NCI-H748 (cell line): ENCODE data around the gene TCEAL8.
"Not testable (repeated sequence)": the region's sequence is repeated elsewhere in the genome, so short reads cannot be mapped to it uniquely, and the experiment has no call there.

Experiments used
- DNase-seq: peaks from one replicate; lab custom pipeline; 2025; ENCODE audit not compliant: unreplicated experiment; lab: John Stamatoyannopoulos, UW

The TCEAL8 gene, protein sequence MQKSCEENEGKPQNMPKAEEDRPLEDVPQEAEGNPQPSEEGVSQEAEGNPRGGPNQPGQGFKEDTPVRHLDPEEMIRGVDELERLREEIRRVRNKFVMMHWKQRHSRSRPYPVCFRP

DNA sequence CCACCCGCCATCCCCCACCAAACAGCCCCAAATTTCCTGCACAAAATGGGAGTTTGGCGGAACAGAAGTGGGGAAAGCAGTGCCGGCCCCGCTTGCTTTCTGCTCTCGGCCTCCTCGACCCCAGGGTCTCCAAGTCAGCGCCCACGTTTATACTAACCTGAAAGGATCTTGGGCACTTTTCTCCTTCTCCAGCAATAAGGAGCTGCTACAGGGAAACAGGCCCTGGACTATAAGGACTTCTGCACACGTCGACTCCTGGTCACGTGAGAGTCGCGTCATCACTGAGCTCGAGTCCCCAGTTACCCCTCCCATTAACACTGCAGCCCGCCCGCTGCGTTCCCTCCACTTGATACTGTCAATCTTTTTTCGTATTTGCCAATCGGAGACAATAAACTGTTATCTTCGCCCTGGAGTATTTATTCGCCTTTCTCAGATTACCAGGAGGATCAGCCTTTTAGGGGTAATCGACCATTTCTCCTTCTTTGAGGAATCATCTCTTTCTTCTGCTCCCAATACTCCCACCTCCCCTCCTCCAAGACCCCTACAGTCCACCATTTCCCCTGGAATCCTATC, at the start of gene TCEAL8:
Gene TCEAL8, minus strand, starts transcription at position 235 of the 573 bp plus-strand sequence. CDS start 1,176 bp downstream, outside the sequence.
- peak; percentile 90 for DNase-seq

DNA sequence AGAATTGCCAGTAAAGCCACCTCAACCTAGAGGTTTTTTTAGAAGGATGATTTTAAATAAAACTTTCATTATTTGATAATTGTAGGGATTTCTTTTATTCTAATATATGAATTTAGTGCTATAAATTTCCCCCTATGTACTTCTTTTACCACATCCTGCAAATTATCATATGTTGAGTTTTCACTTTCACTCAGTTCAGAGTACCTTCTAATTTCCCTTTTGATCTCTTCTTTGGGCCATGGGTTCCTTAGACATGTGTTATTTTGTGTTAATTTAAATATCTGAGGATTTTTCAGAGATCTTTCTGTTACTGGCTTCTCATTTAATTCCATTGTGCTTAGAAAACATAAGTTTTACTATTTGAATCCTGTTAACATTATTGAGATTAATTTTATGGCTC, 49.8 kb upstream of the TCEAL8 start:
- DNase-seq = no peak

DNA sequence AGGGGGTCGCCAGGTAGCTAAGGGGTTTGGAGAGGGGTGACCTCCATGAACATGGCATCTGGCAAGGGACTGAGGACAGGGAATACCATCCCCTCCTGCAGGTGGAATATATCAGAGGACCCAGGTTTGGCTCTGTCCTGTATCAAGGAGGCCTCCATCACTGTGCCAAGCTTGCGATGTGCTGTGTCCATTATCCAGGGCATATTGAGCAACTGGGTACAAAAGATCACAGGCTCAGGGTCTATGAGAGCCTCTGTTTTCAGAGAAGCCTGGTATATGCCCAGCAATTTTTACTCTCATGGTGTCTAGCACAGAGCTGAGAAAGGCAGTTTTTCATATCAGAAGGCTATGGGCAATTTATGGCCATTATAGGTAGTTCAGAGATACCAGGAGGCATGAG, 38.2 kb upstream of the TCEAL8 start:
- no peak for DNase-seq

DNA sequence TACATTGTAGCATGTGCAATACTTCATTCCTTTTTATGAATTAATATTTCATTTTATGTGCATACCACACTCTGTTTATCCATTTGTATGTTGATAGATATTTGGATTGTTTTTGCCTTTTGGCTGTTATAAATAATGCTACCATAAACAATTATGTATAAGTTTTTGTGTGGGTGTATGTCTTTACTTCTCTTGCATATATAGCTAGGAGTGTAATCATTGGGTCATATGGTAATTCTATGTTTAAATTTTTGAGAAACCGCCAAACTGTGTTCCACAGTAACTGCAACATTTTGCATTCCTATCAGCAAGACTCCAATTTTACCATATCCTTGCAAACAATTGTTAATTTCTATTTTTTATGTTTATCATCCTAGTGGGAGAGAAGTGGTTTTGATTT, 24.7 kb upstream of the TCEAL8 start:
- DNase-seq = no peak

DNA sequence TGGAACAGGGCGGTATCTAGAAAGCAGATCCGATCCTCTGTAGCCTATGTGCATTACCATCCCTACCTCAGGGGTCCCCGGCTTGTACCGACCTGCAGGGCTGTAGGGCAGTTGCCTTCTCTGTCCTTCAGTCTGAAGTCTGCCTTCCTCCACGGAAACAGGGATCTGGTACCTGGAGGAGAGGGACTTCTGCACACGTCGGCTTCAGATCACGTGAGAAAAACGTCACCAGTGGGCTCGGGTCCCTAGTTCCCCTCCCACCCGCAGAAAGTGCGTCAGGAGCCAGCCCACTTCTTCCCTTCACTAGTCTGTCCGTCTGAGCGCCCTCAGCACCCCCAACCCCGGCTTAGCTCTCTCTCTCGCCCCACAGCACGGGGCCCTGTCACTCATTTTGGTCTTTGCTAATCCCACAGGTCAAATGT, 21.6 kb upstream of the TCEAL8 start, which contains the start of gene TCEAL5:
Gene TCEAL5, minus strand, starts transcription at position 170 of the 422 bp plus-strand sequence. CDS start 2,187 bp downstream, outside the sequence.
- no peak for DNase-seq

DNA sequence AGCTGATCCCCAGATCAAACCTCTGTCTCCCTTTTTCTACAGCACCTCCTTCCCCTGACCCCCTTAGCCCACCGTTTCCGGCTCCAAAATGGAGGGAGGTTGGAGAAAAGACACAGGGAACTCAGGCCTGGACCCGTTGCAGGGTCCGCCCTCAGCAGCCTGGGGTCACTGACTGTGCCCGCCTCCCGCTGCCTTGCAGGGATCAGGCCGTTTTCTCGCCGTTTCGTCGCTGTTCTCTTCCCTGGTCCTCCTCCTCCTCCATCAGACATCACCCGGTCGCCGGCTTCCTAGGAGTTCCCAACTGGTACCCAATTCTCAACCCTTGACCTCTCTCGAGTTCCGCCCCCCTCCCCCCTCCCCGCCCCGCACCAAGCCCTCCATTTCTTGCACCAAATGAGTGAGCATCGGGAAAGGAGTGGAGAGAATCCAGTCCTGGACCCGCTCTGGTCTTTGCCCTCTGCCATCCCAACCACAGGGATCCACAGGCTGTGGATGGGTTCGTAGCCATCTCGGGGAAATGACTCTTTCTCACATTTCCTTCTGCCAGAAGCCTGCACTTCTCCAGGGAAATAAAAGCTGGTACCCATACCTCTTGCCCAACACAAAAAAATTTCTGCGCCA, 21.1 kb upstream of the TCEAL8 start:
- no peak for DNase-seq

DNA sequence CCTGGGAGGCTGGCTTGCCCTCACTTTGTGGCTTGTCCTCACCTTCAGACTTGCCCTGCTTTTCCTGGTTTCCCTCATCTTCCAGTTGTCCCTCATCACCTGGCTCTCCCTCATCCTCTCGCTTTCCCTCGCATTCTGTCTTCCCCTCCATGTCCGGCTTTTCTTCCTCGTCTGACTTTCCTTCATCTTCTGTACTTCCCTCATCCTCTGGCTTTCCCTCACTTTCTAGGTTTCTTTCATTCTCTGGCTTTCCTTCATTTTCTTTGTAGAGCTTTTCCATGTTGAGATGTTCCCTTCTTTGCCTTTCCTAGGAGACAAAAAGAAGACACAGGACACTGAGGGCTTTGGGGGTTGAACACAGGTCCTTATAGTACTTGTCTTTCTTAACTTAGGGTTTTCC, 19.3 kb upstream of the TCEAL8 start:
- DNase-seq = no peak

DNA sequence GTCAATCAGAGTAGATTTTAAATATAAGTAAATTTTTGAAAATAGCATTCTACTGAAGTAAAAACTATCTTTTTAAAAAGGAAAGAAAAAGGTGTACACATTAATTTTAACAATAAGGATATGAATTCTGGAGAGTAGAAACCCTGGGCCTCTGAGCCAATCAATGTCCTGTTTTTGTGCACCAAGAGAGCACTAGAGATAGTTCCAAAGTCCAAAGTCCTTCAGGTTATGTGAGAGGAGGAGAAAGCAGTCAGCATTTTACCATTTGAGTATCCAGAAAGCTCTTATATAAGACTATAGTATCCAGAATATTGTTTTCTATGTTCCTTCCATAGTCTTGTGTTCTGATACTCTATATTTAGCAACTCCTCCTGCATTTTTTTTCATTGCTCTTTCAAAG, 3.3 kb upstream of the TCEAL8 start:
- no peak for DNase-seq

DNA sequence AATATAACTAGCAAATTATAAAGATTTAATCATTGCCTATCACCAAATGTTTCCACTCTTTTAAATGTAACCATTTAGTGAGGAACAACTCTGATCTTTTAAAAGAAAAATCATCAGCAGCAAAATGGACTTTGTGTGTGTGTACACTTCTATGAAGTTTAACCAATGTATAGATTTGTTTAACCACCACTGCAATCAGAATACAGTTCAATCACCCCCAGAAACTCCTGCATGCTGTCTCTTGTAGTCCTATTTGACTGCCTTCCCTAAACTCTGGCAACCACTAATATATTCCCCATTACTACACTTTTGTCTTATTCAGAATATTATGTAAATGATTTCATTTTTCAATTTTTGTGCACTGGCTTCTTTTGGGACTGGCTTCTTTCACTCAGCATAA, 1.7 kb upstream of the TCEAL8 start:
- no peak for DNase-seq

DNA sequence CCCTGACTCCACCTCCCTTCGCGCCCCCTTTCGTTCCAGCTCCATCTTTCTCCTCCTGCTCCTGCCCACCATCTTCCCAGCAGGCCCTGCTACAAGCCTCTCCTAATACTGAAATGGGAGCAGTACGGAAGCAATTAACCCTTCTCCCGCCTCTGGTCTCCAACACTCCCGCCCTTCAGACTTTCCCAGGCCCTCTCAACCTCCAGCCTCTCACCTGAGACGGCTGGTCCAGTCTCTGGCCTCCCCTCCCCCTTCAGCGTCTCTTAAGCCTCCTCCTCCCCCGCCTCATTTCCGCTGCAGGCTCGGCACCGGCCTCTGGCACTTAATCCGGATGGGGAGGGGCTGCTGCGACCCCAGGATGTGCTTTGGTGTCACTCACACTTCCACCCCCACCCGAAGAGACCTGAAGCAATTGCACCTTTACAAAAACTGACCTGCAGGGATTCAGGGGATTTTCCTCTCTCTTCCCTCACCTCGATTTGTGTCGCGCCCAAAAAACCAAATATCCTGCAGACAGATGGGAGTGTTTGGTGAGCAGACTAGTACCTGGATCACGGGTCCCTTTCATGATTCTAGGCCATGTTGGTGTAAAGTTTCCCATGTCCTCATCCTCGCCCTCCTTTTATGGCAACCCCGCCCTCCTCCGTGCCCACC, 657 bp downstream of the TCEAL8 start:
- DNase-seq = peak; percentile 92

DNA sequence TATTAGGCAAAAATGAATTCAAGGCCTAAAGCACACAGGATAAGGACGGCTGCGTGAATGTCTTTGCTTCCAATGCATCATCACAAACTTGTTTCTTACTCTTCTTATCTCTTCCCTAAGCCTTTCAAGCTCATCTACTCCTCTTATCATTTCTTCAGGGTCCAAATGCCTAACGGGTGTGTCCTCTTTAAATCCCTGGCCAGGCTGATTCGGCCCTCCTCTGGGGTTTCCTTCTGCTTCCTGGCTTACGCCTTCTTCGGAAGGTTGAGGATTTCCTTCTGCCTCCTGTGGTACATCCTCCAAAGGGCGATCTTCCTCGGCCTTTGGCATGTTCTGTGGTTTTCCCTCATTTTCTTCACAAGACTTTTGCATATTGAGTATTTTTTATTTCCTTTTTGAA, 1.3 kb downstream of the TCEAL8 start:
- no peak for DNase-seq

DNA sequence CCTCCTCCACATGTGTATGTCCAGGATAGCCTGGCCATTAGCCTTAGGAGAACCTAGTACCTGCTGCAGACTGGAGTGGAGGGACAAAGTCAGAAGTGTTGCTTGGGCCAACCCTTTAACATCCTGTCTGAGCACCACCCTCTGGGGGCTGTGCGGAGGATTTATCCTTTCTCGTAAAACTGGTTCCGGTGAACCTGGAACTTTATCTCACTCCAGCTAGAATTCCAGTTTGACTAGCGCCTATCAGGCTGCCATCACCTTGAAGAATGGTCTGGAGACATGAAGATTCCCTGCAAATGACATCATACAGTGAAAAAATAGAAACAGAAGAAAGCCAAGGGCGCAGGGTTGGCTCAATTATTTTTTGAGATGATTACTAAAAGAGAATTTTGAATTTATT, 4.0 kb downstream of the TCEAL8 start:
- DNase-seq = no peak

DNA sequence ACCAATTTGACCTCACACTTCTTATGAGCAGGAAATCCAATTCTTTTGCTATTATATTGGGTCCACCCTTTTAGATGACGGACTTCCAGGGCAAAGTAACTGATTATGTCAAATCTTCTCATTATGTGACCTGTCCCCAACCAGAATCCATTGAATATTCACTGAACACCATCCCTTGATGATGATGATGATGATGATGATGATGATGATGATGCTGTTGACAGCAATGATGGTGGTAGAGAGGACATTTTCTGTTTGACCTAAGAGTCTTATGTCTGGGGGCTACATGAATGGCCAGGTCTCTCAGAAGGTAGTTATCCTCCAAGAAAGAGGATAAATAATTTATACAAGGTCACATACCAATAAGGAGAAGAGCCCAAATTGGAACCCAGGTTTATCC, 5.2 kb downstream of the TCEAL8 start:
- DNase-seq = no peak

DNA sequence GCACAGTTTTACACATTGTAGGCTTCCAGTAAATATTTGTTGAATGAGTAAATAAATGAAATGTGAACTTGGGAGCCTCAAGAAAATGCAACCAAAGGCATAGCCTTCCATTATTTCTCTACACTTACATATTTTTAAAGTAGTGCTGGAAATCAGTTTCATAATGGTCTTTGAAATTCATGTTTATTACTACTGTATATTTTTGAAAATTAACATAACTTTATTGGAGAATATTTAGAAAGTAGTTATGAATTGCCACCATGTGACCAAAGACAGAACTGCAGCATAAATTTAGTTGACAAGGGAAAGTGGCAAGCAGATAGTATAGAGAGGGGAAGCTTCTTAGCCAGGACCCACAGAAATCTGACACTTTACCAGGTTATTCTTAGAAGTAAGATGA, 6.4 kb downstream of the TCEAL8 start:
- peak; percentile 10 for DNase-seq

DNA sequence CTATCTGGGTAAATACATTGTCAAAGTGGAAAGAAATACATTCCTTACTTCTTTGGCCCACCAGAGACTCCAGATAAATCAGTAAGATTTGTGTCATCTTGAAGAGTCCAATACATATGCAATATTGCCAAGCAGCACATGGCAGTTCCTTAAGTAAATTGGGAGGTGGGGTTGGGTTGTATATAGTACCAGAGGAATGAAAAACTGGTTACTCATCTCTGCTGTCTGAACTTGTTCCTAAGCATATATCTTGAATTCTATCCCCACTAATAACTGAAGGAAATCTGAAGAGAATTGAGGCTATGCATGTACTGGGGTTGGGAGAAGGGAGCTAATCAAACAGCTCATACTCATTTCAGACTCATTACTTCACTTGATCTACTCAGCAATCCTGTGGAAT, 14.8 kb downstream of the TCEAL8 start:
- no peak for DNase-seq

DNA sequence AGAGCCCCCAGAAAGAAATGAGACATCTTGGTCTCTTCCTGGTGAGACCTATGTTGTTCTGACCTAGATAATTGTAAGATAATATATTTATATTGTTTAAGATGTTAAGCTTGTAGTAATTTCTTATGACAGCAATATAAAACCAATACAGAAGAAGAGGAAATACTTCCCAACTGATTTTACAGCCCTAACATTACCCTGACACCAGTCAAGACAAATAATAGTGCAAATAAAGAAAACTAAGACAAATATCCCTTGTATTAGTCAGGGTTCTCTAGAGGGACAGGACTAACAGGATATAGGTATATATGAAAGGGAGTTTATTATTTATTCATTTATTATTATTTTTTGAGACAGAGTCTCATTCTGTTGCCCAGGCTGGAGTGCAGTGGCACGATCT, 18.7 kb downstream of the TCEAL8 start:
- no peak for DNase-seq

DNA sequence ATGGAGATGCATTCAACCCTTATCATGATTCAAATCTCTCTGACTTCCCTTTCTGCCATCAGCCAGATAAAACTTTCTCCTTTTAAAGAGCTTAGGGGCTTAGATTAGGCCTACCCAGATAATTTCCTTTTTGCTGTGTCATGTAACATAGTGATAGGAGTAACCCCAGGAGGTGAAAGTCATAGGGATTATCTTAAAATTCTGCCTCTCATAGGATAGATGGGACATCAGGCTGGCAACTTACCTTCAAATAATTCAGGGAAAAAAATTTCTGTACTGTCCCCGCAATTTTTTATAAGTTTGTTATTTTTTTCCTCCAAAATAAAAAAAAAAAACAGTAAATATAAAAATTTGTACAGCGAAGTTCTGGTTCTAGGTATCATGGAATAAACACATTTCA, 19.3 kb downstream of the TCEAL8 start:
- DNase-seq = not testable (repeated sequence)

DNA sequence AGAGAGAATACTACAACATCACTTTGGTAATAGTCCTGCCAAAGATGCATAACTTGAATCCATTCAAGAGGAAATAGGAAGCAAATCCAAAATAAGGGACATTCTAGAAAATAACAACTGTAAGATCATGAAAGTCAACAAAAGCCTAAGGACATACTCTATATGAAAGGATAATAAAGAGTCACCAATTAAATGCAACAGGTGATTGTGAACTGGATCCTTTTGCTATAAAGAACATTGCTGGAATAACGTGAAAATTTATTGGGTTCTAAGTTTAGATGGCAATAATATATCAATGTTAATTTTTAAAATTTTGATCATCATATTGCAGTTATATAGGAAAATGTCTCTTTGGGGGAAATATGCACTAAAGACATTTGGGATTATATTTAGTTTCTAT, 20.1 kb downstream of the TCEAL8 start:
- DNase-seq = no peak

DNA sequence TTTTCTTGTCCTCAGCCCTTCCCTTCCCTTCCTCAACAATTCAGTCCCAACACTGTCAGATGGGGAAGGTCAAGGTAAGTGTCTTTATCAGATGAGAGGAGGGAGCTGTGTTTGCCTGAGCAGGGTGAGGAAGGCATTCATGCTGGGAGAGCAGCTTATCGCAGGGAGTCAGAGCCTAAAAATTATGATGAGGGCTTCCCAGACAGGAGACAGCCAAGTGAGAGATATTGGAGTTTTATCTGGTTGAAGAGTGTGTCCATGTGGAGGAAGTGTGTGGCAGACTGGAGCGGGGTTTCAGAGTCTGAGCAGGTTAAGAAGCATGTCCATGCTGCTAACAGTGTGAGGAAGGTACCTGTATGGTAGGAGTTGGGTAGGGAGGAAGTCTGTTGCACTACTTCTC, 21.7 kb downstream of the TCEAL8 start:
- DNase-seq = no peak

DNA sequence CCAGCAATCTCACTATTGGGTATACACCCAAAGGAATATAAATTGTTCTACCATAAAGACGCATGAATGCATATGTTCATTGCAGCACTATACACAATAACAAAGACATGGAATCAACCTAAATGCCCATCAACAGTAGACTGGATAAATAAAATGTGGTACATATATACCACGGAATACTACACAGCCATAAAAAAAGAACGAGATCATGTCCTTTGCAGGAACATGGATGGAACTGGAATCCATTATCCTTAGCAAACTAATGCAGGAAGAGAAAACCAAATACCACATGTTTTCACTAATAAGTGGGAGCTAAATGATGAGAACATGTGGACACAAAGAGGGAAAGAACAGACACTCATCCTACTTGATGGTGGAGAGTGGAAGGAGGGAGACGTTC, 29.0 kb downstream of the TCEAL8 start:
- DNase-seq = not testable (repeated sequence)

DNA sequence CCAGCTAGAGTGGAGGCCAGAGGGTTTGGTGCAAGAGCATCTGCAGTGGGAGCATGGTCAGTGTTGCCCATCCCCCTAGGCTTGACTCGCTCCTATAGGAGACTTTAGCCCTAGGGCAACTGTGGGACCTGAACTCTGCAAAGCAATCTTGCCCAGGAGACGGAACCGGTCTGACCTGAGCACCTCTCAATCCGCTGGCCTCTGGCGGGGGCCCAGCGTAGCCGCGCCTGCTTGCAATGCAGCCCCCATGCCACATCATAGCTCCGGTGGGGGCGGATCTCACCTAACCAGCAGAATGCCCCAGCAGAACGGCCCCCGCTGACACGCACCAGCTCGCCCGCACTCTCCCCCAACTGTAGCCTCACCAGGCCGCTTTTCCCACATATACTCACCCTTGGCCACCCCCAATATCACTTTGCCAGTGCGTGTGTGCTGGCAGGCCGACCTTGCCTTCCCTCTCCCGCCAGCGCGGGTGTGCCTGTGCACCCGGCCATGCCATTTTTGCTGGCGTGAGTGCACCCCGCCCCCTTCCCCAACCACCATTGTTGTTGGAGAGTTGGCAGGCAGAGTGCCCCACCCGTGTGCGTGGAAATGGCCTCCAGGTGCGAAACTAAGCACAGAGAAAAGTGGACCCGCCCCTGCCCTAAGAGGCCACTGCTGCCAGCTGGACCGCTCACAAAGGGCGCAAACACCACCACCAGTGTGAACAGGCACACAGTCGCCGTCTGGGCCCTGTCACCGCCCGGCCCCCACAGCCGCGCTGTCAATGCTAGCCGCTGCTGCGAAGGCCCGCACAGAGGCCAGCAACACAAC, 34.2 kb downstream of the TCEAL8 start:
- no peak for DNase-seq
